NK-92 (cell line): ENCODE results near the gene ABHD8.

Experiments
- DNase-seq: peaks from one replicate; lab custom pipeline; 2025; ENCODE audit not compliant: unreplicated experiment; lab: John Stamatoyannopoulos, UW

Gene ABHD8

DNA sequence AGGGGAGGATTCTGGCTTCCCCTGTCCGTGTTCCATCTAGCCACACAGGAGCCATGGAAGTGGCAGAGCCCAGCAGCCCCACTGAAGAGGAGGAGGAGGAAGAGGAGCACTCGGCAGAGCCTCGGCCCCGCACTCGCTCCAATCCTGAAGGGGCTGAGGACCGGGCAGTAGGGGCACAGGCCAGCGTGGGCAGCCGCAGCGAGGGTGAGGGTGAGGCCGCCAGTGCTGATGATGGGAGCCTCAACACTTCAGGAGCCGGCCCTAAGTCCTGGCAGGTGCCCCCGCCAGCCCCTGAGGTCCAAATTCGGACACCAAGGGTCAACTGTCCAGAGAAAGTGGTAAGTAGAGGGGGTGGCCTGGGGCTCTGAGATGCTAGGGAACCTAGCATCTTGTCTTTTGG lies 34.5 kb downstream of the ABHD8 start:
- DNase-seq = no peak

DNA sequence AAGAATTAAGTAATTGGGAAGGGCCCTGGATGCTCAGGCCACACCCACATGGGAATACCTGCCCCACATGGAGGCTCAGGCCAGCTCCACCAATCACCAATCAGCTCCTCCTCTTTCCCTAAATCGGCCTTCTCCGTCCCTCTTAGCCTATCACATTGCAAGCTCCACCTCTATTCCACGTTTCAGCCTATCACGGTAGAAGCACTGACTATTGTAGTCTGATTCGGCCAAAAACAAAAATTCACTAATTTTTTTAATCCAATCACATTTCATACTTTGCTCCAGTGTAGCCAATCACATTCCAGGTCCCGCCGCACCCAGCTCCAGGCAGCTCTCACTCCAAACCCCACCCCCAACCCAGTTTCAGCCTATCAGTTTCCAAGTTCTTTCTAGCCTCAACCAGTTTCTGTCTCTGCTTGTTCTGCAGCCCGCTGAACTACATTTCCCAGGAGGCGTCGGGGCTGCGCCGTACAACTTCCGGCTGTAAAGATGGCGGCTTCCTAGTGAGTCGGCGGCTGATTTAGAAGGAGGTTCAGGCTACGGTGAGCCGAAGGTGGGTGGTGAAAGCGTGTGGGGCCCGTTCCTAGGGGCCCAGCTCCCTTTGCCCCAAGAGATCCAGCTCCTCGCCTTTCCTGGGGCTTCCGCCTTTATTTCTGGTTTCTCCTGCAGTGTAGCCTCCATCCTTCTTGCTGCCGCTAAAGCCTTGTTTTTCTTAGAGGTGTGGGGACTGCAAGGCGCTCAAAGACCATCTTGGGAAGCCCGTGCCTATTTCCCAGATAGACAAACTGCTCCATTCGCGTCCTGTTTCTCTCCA lies 36.0 kb downstream of the ABHD8 start, which contains the start of gene BABAM1:
Gene BABAM1, plus strand, starts transcription at position 469 of the 814 bp plus-strand sequence. CDS start 1,364 bp downstream, outside the sequence.
- DNase-seq = peak; percentile 76

DNA sequence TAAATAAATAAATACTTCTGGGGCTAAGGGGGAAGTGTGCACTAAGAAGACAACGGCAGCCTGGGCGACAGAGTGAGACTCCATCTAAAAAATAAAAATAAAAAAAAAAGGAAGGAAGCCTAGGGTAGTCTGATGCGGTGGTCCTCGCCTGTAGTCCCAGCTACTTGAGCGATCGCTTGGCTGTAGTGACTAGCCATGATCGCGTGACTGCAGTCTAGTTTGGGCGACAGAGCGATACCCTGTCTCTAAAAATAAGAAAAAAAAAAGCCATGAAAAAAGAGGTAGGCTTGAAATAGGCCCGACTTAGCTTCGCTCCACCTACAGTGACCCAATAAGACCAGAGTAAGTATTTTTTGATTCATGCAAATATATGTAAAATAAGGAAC lies 36.6 kb downstream of the ABHD8 start:
- no peak for DNase-seq

DNA sequence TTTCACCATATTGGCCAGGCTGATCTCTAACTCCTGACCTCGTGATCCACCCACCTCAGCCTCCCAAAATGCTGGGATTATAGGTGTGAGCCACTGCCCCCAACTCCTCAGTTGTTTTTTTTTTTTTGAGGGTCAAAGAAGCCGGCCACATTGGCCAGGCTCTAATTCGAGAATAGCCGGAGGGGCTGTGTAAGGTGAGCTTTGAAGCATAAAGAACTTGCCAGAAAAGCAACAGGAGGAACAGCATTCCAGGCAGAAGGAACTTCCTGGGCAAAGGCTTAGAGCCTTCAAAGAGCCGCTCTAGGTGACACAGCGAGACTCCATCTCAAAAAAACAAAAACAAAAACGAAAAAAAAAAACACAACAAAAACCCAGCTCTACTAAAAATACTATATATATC lies 37.2 kb downstream of the ABHD8 start:
- no peak for DNase-seq

DNA sequence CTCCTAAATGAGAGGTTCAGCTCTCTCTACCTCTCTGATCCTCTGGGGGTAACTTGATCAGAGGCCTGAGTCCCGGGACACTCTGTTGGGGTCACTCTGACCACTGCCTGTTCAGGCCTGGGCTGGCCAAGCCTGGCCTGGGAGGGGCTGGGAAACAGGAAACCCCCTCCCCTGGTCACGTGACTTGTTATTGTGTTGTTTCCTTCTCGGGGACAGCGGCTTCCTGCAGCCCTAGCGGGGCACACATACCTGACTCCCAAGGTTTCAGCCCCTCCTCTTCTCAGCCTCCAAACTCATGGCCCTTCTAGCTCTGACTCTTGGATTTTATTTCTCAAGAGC lies 38.6 kb downstream of the ABHD8 start, which contains the start of gene USHBP1:
Gene USHBP1, minus strand, starts transcription at position 105 of the 339 bp plus-strand sequence. CDS start 446 bp downstream, outside the sequence.
- DNase-seq = no peak

DNA sequence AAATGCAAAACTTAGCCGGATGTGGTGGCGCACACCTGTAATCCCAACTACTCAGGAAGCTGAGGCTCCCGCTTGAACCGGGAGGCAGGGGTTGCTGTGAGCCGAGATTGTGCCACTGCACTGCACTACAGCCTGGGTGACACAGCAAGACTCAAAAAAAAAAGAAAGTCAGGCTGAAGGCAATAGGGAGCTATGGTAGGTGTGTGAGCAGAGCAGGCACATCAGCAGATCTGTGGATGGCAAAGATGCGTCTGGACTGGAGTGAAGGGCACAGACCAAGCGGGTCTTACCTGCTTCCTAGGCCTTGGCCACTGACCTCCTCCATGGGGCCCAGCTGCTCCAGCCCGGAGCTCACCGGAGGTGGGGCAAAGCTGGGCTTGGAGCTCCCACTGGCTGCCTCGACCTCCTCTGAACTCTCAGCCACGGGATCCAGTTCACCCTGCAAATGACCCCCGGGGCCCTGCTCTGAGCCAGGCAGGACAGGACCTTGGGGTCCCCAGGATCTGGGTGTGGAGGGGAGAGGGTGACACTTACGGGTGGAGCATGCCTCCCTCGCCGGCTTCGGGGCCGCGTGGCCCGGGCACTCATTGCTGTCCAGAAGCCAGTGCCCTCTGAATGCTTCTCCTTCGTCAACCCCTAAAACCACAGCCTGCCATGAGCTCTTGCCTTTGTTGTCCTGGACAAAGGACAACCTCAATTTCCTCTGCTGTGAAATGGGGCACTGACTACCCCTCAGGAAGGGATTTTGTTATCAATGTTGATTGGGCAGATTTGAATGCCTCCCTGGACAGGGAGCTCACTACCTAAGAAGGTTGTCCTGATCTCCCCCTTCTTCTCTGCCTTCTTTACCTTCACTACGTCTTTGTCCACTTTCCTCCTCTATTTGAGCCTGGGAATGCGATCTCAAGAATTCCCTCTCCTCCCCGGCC lies 39.2 kb downstream of the ABHD8 start:
- no peak for DNase-seq

DNA sequence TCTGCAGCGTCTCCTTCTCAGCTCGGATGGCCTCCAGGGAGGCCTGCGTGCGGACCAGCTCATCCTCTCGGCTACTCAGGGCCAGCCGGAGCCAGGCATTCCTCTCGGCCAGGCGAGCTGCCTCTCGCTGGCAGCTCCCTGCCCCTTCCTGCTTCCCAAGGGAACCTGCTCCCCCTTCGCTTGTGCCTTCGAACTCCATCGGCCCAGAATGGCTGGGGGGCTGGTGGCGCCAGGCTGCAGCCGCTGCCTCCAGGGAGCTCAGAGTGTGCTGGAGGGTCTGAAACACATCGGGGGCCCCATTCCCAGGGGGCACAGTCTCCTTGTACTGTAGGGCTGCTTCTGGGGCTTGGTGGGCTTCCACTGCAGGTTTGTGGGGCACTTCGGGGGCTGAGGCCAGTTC lies 40.7 kb downstream of the ABHD8 start:
- DNase-seq = no peak

DNA sequence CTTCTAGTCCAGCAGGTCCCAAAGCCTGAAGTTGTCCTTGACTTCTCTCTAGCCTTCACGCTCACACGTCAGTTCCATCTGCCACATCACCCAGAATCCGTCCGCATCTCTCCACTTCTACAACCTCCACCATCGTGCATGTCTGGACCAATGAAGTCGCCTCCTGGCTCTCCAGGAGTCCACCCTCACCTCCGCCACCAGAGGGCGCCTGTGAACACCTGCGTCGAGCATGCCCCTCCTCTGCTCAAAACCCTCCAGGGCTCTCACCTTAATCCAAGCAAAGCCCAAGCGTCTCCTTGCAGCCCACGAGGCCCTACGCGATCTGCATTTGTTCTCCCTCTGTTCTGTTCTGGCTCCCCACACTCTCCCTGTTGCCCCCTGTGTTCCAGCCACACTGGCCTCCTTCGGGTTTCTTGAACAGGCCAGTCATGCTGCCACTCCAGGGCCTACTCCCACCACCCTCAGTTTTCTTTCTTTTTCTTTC lies 42.3 kb downstream of the ABHD8 start:
- peak; percentile 68 for DNase-seq

DNA sequence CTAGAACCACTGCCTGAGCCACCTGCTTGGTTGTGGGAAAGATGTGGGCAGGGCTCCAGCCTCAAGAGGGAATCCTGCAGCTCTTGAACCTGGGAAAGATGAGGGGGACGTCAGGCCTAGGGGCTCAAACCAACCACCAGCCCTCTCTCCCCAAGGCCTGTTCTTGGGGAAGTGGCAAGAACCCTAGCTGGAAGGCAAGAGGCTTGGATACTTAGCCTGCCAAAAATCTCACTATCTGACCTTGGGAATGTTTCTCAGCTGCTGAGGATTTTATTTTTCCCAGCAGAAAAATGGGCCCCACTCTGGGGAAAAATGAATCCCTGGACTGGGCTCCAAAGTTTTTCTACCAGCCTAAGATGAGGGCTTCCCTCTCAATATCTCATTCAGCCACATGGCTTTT lies 43.3 kb downstream of the ABHD8 start:
- no peak for DNase-seq

DNA sequence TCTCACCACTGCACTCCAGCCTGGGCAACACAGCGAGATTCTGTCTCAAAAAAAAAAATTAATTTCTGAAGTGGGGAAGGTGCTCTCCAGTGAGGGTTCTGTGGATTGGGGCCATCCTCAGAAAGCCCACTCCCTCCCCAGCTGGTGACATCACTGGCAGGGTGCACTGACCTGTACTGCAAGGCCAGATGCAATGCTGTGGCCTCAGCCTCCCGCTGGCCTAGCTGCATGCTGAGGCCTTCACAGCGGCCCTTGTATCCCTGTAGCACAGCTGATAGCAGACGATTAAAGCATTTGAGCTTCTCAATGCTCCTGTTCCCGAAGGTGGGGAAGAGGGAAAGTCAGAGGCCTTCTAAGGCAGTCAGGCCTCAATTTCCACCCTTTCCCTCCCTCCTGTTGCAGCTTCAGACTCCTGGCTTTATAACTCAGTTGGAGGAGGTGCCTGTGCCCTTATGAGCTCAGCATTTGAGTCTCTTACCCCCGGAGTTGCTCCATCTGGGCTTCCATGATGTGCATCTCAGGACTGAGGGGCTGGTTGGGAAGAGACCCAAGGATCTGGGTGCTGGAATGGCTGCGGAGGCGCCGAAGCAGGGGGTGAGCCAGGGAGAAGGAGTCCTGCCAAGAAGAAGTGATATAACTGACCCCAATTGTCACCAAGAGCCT lies 44.0 kb downstream of the ABHD8 start:
- no peak for DNase-seq

DNA sequence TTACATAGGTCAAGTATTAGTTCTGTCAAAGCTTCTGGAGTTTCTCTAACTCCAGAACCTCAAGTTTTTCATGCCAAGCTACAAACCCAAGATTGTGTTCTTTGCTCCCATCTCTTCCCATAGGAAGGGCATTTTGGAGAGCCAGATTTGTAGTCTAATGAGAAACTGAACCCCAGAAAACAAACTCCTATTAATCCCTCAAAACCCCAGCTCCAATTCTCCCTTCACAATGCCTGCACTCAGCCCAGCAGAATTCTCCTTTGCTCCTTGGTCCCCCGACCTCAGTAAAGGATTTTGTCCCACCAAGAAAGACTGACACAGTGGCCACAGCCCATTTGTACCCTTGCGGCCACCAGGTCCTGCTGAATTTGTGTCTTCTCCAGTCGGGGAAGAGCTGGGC lies 47.1 kb downstream of the ABHD8 start:
- no peak for DNase-seq

DNA sequence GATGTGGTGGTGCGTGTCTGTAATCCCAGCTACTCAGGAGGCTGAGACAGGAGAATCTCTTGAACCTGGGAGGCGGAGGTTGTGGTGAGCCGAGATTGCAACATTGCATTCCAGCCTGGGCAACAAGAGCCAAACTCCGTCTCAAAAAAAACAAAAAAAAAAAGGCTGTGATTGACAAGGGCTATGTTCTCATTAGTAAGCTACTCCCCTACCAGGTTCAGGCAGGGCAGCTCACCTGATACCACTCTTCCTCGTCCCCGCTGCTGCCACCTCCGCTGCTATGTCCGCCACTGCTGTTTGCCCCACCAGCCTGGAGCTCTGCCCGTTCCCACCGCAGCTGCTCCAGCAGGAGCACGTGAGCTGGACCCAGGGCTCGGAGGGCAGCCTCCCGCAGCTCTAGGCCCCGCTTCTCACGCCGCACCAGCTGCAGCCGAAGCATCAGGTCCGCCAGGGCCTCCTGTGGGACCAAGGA lies 48.0 kb downstream of the ABHD8 start:
- no peak for DNase-seq

DNA sequence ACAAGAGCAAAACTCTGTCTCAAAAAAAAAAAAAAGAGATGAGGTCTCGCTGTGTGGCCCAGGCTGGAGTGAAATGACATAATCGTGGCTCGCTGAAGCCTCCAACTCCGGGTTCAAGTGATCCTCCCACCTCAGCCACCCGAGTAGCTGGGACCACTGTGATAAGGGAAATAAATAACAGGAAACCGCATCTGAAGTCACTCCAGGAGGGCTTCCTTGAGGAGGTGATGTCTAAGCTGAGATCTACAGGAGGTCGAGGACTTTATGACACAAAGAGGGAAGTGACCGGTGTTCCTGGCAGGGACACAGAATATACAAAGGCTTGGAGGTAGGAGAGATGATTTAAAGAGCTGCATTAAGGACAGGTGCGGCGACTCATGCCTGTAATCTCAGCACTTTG lies 48.6 kb downstream of the ABHD8 start:
- DNase-seq = no peak

DNA sequence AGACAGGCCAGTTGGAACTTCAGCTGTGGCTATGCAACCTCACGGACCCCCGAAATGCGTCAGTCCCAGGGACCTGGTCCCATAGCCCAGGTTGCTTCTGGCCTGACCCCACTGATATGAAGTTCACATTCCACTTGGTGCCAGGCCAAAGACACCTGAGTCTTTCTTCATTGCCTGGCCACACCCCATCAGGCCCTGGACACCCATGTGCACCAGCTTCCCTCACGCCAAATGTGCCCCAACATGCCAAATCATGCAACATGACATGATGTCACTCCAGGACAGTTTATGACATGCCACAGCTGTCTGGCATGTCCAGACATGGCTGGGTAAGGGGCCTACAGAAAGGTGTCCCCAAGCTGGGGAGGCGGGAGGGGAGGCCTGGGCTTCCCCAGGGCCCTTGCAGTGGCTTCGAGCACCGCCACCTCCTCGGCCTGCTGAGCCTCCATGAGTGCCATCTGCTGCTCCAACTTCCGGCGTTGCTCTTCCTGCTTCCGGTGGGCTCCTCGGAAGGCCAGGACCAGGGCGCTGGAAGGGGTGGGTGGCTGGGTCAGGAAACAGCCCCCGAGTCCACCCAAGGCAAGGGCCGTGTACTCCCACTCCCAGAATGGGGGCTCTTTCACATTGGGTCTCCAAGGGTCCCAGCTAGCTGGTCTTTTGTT lies 53.2 kb downstream of the ABHD8 start:
- no peak for DNase-seq

DNA sequence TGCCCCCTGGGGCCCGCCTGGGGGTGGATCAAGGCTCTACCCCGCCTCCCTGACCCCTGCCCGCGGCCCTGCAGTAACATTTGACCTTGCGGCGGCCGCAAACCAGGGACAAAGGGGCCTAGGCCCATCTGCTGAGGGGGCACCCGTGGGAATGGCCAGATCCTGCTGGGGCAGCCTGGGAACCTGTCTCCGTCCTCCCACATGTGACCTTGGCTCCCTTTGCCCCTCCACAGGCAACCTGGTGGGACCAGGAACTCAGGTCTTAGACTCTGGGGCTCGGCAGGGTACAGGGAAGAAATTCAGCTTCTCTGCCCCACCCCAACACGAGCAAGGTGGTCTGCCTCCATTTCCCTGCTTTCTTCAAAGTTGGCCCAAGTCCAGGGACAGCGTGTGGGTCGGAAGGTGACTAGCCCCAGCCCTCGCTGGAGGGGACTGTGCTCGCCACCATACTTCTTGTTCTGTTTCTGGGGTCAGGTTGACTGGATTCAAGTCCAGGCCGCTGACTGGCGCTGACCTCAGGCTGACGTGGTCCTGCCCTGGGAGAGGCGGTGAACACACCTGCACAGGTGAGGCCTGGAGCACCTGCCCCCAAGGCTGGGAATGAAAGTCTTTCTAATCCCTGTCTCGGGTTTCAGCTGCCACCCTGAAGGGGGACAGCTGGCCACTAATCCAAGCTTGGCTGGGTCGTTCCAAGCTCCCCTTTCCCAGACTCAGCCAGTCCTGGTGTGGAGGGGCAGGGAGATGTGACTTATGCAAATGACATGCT lies 55.0 kb downstream of the ABHD8 start:
- no peak for DNase-seq

DNA sequence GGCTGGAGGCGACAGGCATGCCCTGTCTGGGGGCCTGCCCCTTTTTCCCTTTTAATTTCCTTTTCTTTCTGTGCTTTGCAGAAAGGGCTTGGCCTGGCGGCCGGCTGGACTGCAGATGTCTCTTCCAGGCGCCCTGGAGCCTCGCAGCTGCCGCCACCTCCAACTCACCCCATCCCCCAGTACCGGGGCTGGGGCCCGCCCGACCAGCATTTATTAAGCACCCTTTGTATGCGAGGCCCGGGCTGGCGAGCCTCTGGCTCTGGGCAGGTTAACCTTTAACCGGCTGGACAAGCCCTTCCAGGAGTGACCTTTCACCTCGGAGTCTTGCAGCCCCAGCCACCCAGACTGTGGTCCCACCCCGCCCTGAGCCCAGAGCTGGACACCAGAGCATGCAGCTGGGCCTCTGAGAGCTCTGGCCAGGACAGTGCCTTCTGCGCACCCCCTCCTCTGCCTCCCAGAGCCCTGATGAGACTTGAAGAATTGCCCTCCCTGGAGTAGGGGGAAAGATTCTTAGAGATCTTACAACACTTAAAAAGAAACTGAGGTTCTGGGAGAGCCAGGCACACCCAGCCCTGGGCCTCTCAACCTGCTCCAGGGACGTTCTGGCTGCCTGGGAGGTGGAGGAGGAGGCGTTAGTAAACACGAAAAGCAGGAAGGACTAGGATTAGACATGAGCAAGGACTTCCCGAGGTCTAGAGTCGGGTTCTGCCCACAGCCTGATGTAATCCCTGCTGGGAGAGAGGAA lies 56.4 kb downstream of the ABHD8 start:
- DNase-seq = no peak

DNA sequence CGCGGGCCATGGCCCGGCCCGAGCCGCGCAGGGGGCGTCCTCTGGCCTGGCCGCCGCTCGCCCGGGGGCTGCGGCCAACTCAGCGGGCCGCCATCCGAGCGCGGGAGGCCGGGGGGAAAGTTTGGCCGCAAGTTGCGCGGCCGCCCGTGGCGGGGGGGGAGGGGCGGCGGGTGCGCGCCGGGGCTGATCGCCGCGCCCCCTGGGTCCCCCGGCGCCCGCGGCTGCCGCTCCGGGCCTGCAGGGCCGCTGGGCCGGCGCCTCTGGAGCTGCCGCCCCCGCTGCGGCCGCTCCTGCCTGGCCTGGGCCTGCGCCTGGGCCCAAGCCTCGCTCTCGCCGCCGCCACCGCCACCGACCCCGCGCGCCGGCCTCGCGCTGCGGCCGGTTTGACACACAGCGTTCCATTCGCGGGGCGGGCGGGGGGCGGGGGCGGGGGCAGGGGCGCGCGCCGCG lies 57.7 kb downstream of the ABHD8 start, which contains the start of gene NR2F6:
Gene NR2F6, minus strand, starts transcription at position 385 of the 450 bp plus-strand sequence. CDS start 699 bp downstream, outside the sequence.
- no peak for DNase-seq

DNA sequence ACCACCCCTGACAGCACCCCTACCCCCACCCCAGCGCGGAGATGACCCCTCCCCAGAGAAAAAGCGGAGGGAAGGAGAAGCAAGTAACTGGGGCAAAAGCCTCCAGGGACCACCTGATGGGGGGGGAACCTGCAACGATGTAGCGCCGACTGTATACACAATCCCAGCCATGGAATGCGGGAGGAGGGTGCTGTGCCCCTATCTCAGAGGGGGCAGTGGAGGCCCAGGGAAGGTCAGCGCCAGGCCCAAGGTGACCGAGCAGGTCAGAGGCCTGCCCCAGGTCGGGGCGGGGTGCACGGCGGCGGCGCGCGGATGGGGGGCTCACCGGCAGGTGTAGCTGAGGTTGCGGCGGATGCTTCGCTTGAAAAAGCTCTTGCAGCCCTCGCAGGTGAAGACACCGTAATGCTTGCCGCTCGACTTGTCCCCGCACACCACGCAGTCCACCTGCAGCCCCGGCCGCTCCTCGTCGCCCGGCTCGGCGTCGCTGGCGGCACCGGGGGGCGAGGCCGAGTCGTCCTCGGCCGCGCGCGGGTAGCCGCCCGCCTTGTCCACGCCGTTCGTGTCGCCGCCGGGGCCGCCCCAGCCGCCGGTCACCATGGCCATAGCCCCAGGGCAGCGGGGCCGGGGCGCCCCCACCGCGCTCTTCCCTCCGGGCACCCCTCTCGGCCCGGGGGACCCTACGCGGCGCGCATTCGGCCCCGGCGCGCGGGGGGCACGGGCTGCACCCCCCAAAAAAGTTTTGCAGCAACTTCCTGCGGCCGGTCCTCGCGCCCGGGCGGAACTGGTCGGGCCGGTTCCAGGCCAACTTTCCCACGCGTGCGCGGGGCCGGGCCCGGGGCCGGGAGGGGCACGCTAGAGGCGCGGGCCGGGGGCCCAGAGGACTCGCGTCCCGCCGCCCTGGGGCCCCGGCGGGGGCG lies 58.3 kb downstream of the ABHD8 start:
- DNase-seq = no peak
